ENCODE data around the gene FER.

GRCh38 chr5:109038209-109038840 is 290.6 kb downstream of the FER start:
- TF ChIP-seq CTCF (conservative IDR thresholded peaks at IDR 0.05; ENCODE audit: low read depth, low read length) (no peak), EZH2 (IDR thresholded peaks at IDR 0.05; ENCODE audit: borderline replicate concordance, low read depth, low read length, poor library complexity, severe bottlenecking) (no peak)

Data from A673 (cell line).